GM13977 (cell line): ENCODE data around the gene FBLN2.
"Not testable (repeated sequence)": the region's sequence is repeated elsewhere in the genome, so short reads cannot be mapped to it uniquely, and the experiment has no call there.

ENCODE experiments used
- DNase-seq: peaks from one replicate; pipeline ENCODE4 v3.0.0; 2012; ENCODE audit warnings: low spot score
- CTCF ChIP-seq: IDR thresholded peaks from 2 replicates; pipeline ENCODE4 v1.5.1; 2012; ENCODE audit warnings: mild to moderate bottlenecking, control low read depth; ENCODE audit not compliant: insufficient read depth; ENCODE audit errors: extremely low read depth, missing control alignments
- in situ Hi-C: fragments of 300-500 bp; cut with MboI; formaldehyde crosslinking; loops from one replicate; pipeline ENCODE4 v1.12.0; 2022; ENCODE audit warnings: low sequenced_read_pairs, low pct_unique_long_range_greater_than_20kb, mixed read lengths, inconsistent platforms; ENCODE audit not compliant: unreplicated experiment

Gene FBLN2

GRCh38 chr3:13559764-13560525 is 11.0 kb downstream of the FBLN2 start:
- in situ Hi-C loops = no loop called here
- no peak for DNase-seq
- no peak for TF ChIP-seq CTCF

- in situ Hi-C loops = no loop called here
- DNase-seq = no peak
- no peak for TF ChIP-seq CTCF
Measured at GRCh38 chr3:13561376-13561775, 12.5 kb downstream of the FBLN2 start.

GRCh38 chr3:13561967-13562366 is 13.0 kb downstream of the FBLN2 start:
- TF ChIP-seq CTCF = no peak
- DNase-seq = no peak
- in situ Hi-C loops = no loop called here

GRCh38 chr3:13562421-13562820 is 13.5 kb downstream of the FBLN2 start:
- in situ Hi-C loops, DNase-seq: not testable (repeated sequence)

- TF ChIP-seq CTCF = no peak
- in situ Hi-C loops = no loop called here
- no peak for DNase-seq
Measured at GRCh38 chr3:13563321-13563720, 14.4 kb downstream of the FBLN2 start.

GRCh38 chr3:13563911-13564310 is 15.0 kb downstream of the FBLN2 start:
- no peak for TF ChIP-seq CTCF
- in situ Hi-C loops = no loop called here
- DNase-seq = no peak

- in situ Hi-C loops = no loop called here
- no peak for DNase-seq
- TF ChIP-seq CTCF = no peak
Measured at GRCh38 chr3:13564751-13565560, 16.0 kb downstream of the FBLN2 start.
